HepG2 (cell line): Measurements from ENCODE around the gene DEFB113. TPM values are rescaled to one million over a fixed set of nuclear protein-coding genes. Genes with fewer than 3 reads are reported as not detected.
A peak's percentile ranks its signal among the peaks of the same experiment; 100 is the strongest.

Source experiments
- ATAC-seq: fragments of 200-7000 bp; cut with Tn5 transposase; 3 replicates; pipeline ENCODE4 v1.9.1; 2020; ENCODE audit warnings: mild to moderate bottlenecking, moderate library complexity
- BruUV-seq: library from RNA; stranded (reverse); fragments of 400-500 nt; replicated peaks from 2 replicates; lab custom pipeline; 2021; lab: Mats Ljungman, UMichigan
- CTCF ChIA-PET: fragments of 300-600 bp; formaldehyde crosslinking; extraction: SDS; loops from one replicate; lab custom pipeline; 2021; ENCODE audit warnings: low total read pairs, inconsistent platforms, low intra/inter-chr PET ratio; lab: Yijun Ruan, JAX
- POLR2A ChIA-PET: fragments of 350-600 bp; sonication (Branson Sonifier 250); formaldehyde crosslinking; loops from one replicate; lab custom pipeline; 2020; ENCODE audit warnings: antibody characterized with exemption, inconsistent platforms; lab: Yijun Ruan, JAX
- DNase-seq: peaks from one replicate; pipeline ENCODE4 v3.0.0-alpha.2; 2015; ENCODE audit warnings: low spot score
- FAIRE-seq: peaks from 3 replicates; lab custom pipeline; 2011; peaks lifted over from hg19 to GRCh38; lab: Jason Lieb, UNC
- H2AFZ ChIP-seq: one replicate; pipeline ENCODE4 v1.6.1; 2011; ENCODE audit warnings: low read length, inconsistent platforms
- H3K27ac ChIP-seq: fragments of 300-600 bp; 3 replicates; pipeline ENCODE4 v1.8.0; 2011; ENCODE audit warnings: mixed run types, mild to moderate bottlenecking, mixed read lengths, low read length, inconsistent platforms; ENCODE audit not compliant: insufficient read depth; ENCODE audit errors: extremely low read length
- H3K27me3 ChIP-seq, 2 experiments: fragments of 200-600 bp in 1 of 2; 2 replicates in 1 of 2; 3 replicates in 1 of 2; pipeline versions ENCODE4 v1.6.0 to v1.8.0; 2011; ENCODE audit warnings: low read length in 2 of 2, mild to moderate bottlenecking in 2 of 2, moderate library complexity in 2 of 2, inconsistent platforms in 1 of 2; ENCODE audit not compliant: insufficient read depth in 2 of 2, control insufficient read depth in 1 of 2
- H3K36me3 ChIP-seq, 2 experiments: fragments of 200-600 bp in 1 of 2; replicated peaks in 1 of 2; 2 replicates in 1 of 2; 3 replicates in 1 of 2; pipeline versions ENCODE4 v1.5.1 to v1.8.0; 2011; ENCODE audit warnings: low read length in 2 of 2, inconsistent platforms in 1 of 2; ENCODE audit not compliant: insufficient read depth in 2 of 2, control insufficient read depth in 1 of 2
- H3K4me1 ChIP-seq: 2 replicates; pipeline ENCODE4 v1.5.1; 2012; ENCODE audit warnings: low read length, inconsistent platforms; ENCODE audit not compliant: insufficient read depth
- H3K4me2 ChIP-seq: 2 replicates; pipeline ENCODE4 v1.6.0; 2011; ENCODE audit warnings: low read depth, low read length, inconsistent platforms
- H3K4me3 ChIP-seq, 3 experiments: fragments of 200-600 bp in 1 of 3; sonication (generic), shearing (Covaris generic) in 1 of 3; replicated peaks in 1 of 3; 2 replicates each; pipeline ENCODE4 v1.5.1; 2011 to 2016; ENCODE audit warnings: low read length in 3 of 3, inconsistent platforms in 2 of 3, low read depth in 2 of 3, mild to moderate bottlenecking in 2 of 3, control low read depth in 1 of 3, mixed read lengths in 1 of 3; ENCODE audit not compliant: insufficient read depth in 1 of 3
- H3K79me2 ChIP-seq: one replicate; pipeline ENCODE4 v1.6.1; 2011; ENCODE audit warnings: low read length, inconsistent platforms; ENCODE audit not compliant: insufficient read depth
- H3K9ac ChIP-seq: 2 replicates; pipeline ENCODE4 v1.6.0; 2011; ENCODE audit warnings: mild to moderate bottlenecking, low read depth, low read length, inconsistent platforms; ENCODE audit not compliant: insufficient read depth
- H3K9me3 ChIP-seq: 2 replicates; pipeline ENCODE4 v1.5.1; 2012; ENCODE audit warnings: mild to moderate bottlenecking, low read length
- H4K20me1 ChIP-seq: 2 replicates; pipeline ENCODE4 v1.6.0; 2011; ENCODE audit warnings: inconsistent platforms, mild to moderate bottlenecking, low read length, moderate library complexity; ENCODE audit not compliant: insufficient read depth
- ATF7 ChIP-seq, 2 experiments: fragments of 450-650 bp in 1 of 2; sonication (generic) in 1 of 2; formaldehyde crosslinking in 1 of 2; IDR thresholded peaks; 2 replicates each; pipeline versions ENCODE4 v1.4.0 to v1.6.1; 2016 to 2020; ENCODE audit warnings: antibody characterized with exemption in 1 of 2, mild to moderate bottlenecking in 1 of 2, missing genetic modification reagents in 1 of 2
- HNF1A ChIP-seq, 2 experiments: sonication (generic) in 1 of 2; formaldehyde crosslinking in 1 of 2; IDR thresholded peaks; 2 replicates each; pipeline versions ENCODE4 v1.4.0 to v1.6.1; 2016 to 2020; ENCODE audit warnings: borderline replicate concordance in 1 of 2, low read depth in 1 of 2, mild to moderate bottlenecking in 1 of 2, missing genetic modification reagents in 1 of 2
- MED8 ChIP-seq: sonication (generic); formaldehyde crosslinking; IDR thresholded peaks from 2 replicates; pipeline ENCODE4 v1.8.1; 2023; ENCODE audit warnings: mild to moderate bottlenecking, missing genetic modification reagents; ENCODE audit not compliant: insufficient replicate concordance
- PRDM4 ChIP-seq: sonication (generic); formaldehyde crosslinking; IDR thresholded peaks from 2 replicates; pipeline ENCODE4 v1.9.0; 2021; ENCODE audit warnings: missing genetic modification reagents, borderline replicate concordance
- ZKSCAN8 ChIP-seq: IDR thresholded peaks from 2 replicates; pipeline ENCODE4 v1.6.1; 2016; ENCODE audit warnings: borderline replicate concordance, missing genetic modification reagents, missing compliant biosample characterization
- ZNF441 ChIP-seq: sonication (generic); formaldehyde crosslinking; IDR thresholded peaks from 2 replicates; pipeline ENCODE4 v1.7.0; 2021; ENCODE audit warnings: missing genetic modification reagents, borderline replicate concordance
- WGBS: methylation state at CpG from one replicate; pipeline ENCODE4 v1.1.6; 2017; ENCODE audit warnings: low lambda C conversion rate; 5-methylcytosine and 5-hydroxymethylcytosine counted together
- in situ Hi-C: cut with HindIII; loops from 2 replicates; pipeline ENCODE4 v1.10.0; 2017; ENCODE audit warnings: low pct_unique_long_range_greater_than_20kb; ENCODE audit not compliant: extremely low pct_ligation_motif_present
- intact Hi-C: fragments of 100-400 bp; cut with micrococcal nuclease; formaldehyde crosslinking; loops from one replicate; pipeline ENCODE4 v1.10.0; 2022; ENCODE audit not compliant: unreplicated experiment
- polyA plus RNA-seq, 8 experiments: library from polyadenylated mRNA; depleted of rRNA in 3 of 8; stranded (reverse) in 7 of 8; unstranded in 1 of 8; fragments of >200 nt; fragmentation: Illumina TruSeq in 4 of 8; extraction: Trizol in 4 of 8; gene quantifications; 2 replicates each; pipeline versions ENCODE4 v1.2.1 to v1.2.3, GENCODE V29; 2011 to 2016; ENCODE audit warnings: low read depth in 4 of 8, missing spikeins in 1 of 8, mixed read lengths in 1 of 8; ENCODE audit not compliant: insufficient read depth in 1 of 8
- total RNA-seq, 5 experiments: library from RNA; depleted of rRNA; stranded (reverse); fragments of >200 nt; fragmentation: Illumina TruSeq; extraction: Trizol; gene quantifications; 2 replicates each; pipeline ENCODE4 v1.2.3, GENCODE V29; 2016; ENCODE audit warnings: low read depth in 1 of 5

The DEFB113 gene
- total and polyA plus RNA-seq, 2 of the 13 experiments (the other 11 are each of a cell fraction or from before 2014, with no cell fraction given), result not detected

- Histone ChIP-seq H3K4me2 (no peak overlapping the region), H3K9ac (no peak overlapping the region), H3K4me1 (no peaks in the 10 kb centered on the region), H3K9me3 (no peaks in the 10 kb centered on the region), H3K36me3 (no peaks in the 10 kb centered on the region), H3K27me3 (no peaks in the 10 kb centered on the region), H3K79me2 (no peaks in the 10 kb centered on the region), H3K27ac (no peak overlapping the region), H2AFZ (no peak overlapping the region), H4K20me1 (no peaks in the 10 kb centered on the region), H3K4me3 (no peak overlapping the region)
- no TSS peak for BruUV-seq
- intact Hi-C loops, result no loop called here
- DNase-seq, result no peak
- POLR2A ChIA-PET, result no interaction called here
- CTCF ChIA-PET, result no interaction called here
- in situ Hi-C loops, result no loop called here
- TF ChIP-seq ZNF441, result no peak
- no peak for TF ChIP-seq PRDM4
- TF ChIP-seq MED8, result no peak
- peak; percentile 62 for TF ChIP-seq ATF7 (IDR thresholded peaks at IDR 0.05)
- TF ChIP-seq ATF7 (CRISPR knock-in tag; IDR thresholded peaks at IDR 0.05), result no peak
- no peak for FAIRE-seq
- no peak for ATAC-seq
Observed at GRCh38 chr6:49955847-49956246, 13.6 kb downstream of the DEFB113 start.

DNA sequence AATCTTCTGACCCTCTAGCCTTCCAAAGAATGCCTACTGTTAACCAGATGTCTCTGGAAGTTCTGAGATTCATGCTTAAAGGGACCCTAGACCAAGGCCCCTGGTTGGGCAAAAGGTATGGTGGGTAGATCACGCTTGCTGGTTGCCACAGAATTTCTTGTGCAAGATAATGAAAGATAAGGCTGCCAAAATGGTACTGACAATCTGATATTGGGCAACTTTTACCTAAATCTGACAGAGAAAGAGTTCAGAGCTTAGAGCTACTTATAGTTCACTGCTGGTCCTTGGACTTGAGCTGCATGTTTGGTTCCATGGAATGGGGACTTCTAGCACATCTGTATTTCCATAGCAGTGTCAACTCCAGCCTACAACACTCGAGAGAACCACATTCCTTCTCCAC lies 17.5 kb downstream of the DEFB113 start:
- Histone ChIP-seq H3K4me2 (no peak overlapping the region), H3K9me3 (no peaks in the 10 kb centered on the region), H3K27me3 (no peaks in the 10 kb centered on the region), H3K9ac (no peak overlapping the region), H3K36me3 (no peaks in the 10 kb centered on the region), H4K20me1 (no peaks in the 10 kb centered on the region), H3K79me2 (no peaks in the 10 kb centered on the region), H2AFZ (no peak overlapping the region), H3K27ac (no peak overlapping the region), H3K4me1 (no peaks in the 10 kb centered on the region), H3K4me3 (no peak overlapping the region)
- DNase-seq (no peak), ATAC-seq (peak; percentile 59), FAIRE-seq (no peak)
- CTCF ChIA-PET, result no interaction called here
- 0% methylated on average over 2 of the region's 2 CpGs for WGBS
- in situ Hi-C loops (no loop called here), intact Hi-C loops (no loop called here)
- POLR2A ChIA-PET, result no interaction called here
- no TSS peak for BruUV-seq
- no peak for TF ChIP-seq HNF1A (IDR thresholded peaks at IDR 0.05; ENCODE audit: low read depth)
- TF ChIP-seq HNF1A (CRISPR knock-in tag; IDR thresholded peaks at IDR 0.05; ENCODE audit: borderline replicate concordance), result no peak
- no peak for TF ChIP-seq ZKSCAN8 (CRISPR knock-in tag)
